ENCODE results near the gene ZBTB7C. TPM values are rescaled to one million over a fixed set of nuclear protein-coding genes. Genes with fewer than 3 reads are reported as not detected.

Gene ZBTB7C
- total RNA-seq, 1 donor from 2014 or later: 15.0 TPM

DNA sequence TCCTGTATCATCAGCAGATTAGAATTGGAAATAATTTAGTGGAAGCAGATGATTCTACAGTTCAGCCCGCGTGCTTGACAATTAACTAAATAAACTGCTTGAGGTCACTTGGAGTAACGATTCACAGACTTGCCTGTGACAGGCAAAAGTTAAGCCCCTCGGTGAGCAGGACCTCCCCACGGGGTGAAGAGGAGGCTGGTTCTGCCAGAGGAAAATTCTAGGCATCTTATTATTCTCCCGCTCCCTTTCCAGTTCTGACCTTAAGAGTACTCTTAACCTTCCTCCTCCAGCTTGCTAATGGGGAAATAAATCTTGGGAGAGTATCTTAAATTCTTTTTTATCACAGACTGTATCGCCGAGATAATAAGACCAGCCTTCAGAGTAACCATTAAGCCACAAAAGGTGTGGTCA, 309.0 kb downstream of the ZBTB7C start:
- no peaks in the 10 kb centered on the region for H3K4me1 ChIP-seq
- TF ChIP-seq, protein P1, sequence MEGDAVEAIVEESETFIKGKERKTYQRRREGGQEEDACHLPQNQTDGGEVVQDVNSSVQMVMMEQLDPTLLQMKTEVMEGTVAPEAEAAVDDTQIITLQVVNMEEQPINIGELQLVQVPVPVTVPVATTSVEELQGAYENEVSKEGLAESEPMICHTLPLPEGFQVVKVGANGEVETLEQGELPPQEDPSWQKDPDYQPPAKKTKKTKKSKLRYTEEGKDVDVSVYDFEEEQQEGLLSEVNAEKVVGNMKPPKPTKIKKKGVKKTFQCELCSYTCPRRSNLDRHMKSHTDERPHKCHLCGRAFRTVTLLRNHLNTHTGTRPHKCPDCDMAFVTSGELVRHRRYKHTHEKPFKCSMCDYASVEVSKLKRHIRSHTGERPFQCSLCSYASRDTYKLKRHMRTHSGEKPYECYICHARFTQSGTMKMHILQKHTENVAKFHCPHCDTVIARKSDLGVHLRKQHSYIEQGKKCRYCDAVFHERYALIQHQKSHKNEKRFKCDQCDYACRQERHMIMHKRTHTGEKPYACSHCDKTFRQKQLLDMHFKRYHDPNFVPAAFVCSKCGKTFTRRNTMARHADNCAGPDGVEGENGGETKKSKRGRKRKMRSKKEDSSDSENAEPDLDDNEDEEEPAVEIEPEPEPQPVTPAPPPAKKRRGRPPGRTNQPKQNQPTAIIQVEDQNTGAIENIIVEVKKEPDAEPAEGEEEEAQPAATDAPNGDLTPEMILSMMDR (IDR thresholded peaks at IDR 0.05): no peak
- no peaks in the 10 kb centered on the region for H3K9me3 ChIP-seq
- no peaks in the 10 kb centered on the region for H3K27me3 ChIP-seq (ENCODE audit: low read depth)
- H3K4me3 ChIP-seq: no peak overlapping the region
- DNase-seq (no peak), ATAC-seq (no peak)
- no peaks in the 10 kb centered on the region for H3K36me3 ChIP-seq
- intact Hi-C loops (cut with DNase I): no loop called here
- H3K27ac ChIP-seq: no peak overlapping the region

DNA sequence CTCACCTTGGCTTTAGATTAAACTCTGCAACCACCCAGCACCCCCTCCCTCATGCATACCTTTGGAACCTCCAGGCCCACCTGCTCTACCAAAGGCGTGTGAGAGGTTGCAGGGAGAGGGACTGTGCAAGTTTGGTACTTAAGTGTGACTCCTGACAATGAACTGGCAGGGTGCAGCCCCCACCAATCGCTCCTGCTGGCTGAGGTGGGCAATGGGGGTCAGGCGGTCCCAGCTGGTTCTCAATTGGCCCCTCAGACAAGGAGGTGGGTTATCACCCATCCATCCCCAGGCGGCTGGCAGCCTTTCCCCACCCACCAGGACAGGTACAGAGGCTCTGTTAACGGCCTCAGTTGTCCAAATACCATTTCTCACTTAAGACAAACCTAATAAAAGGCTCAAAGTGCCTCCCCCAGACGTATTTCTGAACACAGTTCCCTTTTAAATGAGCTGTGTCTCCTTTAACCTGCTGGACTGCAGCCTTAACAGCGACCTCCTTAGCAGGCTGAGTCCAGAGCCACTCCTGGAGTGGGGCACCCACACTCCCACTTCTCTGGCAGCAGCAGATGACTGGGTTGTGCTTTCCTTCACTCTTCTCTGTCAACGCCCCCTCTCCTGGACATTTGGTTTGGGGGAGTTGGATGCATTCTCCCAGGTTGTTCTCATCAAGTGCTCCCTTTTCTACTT, 309.6 kb downstream of the ZBTB7C start:
- Histone ChIP-seq H3K4me1 (no peaks in the 10 kb centered on the region), H3K27me3 (ENCODE audit: low read depth) (no peaks in the 10 kb centered on the region), H3K9me3 (no peaks in the 10 kb centered on the region), H3K27ac (no peak overlapping the region), H3K4me3 (no peak overlapping the region), H3K36me3 (no peaks in the 10 kb centered on the region)
- TF ChIP-seq, protein P1 (IDR thresholded peaks at IDR 0.05): no peak
- DNase-seq (no peak), ATAC-seq (no peak)
- intact Hi-C loops (cut with DNase I): no loop called here

DNA sequence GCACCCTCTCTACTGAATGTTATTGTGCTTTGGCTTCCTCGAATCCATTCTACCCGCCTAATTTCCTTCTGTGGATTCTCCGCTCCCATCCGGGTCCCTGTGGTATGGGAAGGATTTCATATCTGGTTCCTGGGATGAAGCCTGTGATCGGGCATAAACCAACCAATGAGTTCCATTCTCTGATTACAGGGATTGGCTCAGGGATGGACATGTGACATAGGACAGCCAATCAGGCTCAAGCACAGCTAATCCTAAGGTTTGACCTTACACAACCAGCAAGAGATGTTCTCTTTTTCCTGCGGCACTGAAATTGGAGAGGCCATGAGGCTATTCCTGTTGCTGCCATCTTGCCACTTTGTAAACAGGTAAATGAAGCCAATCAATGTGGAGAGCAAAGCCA, 310.6 kb downstream of the ZBTB7C start:
- no peak for ATAC-seq
- DNase-seq: no peak
- H3K4me3 ChIP-seq: no peak overlapping the region
- intact Hi-C loops (cut with DNase I): no loop called here
- H3K9me3 ChIP-seq: no peaks in the 10 kb centered on the region
- H3K27me3 ChIP-seq (ENCODE audit: low read depth): no peaks in the 10 kb centered on the region
- no peaks in the 10 kb centered on the region for H3K4me1 ChIP-seq
- TF ChIP-seq, protein P1 (IDR thresholded peaks at IDR 0.05): no peak
- H3K36me3 ChIP-seq: no peaks in the 10 kb centered on the region
- no peak overlapping the region for H3K27ac ChIP-seq

DNA sequence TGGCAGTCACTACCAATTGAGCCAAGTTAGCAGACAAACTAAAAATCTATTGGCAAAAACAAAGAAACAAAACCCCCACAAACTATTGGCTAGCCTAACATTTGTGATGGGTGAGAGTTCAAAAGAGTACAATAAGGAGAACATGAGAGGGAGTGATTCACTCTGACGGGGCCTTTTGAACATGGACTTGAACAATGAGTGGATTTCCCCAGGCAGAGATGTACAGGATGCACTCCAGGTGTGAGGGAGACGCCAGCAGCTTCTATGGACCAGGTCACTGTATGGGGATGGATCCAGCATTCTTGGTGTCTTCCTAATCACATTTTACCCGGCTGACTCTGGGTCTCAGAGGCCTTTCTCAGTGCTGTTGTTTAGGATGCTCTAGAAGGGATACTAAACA, 311.2 kb downstream of the ZBTB7C start:
- no peaks in the 10 kb centered on the region for H3K36me3 ChIP-seq
- no peak overlapping the region for H3K27ac ChIP-seq
- no peak for ATAC-seq
- H3K9me3 ChIP-seq: no peaks in the 10 kb centered on the region
- TF ChIP-seq, protein P1 (IDR thresholded peaks at IDR 0.05): no peak
- intact Hi-C loops (cut with DNase I): no loop called here
- H3K27me3 ChIP-seq (ENCODE audit: low read depth): no peaks in the 10 kb centered on the region
- H3K4me1 ChIP-seq: no peaks in the 10 kb centered on the region
- no peak for DNase-seq
- H3K4me3 ChIP-seq: no peak overlapping the region

DNA sequence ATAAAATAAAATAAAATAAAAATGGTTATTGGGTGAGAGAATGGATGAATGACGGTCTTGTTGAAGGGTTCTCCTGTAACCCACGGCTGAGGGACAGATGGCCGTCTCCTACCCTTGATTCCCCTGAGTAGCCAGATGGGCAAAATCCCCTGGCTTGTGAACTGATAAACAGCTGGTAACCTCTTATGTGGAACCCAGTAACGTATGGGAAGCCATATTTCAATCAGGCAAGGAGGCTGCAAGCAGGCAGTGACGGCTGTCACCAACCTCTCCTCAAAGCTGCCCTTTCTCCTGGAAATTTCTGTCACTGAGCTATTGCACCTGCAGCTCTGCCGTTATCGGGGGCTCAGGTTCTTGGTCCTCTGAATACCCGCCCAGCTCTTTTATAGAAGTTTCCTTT, 313.5 kb downstream of the ZBTB7C start:
- intact Hi-C loops (cut with DNase I): no loop called here
- DNase-seq (no peak), ATAC-seq (no peak)
- no peak overlapping the region for H3K4me3 ChIP-seq
- H3K27ac ChIP-seq: no peak overlapping the region
- H3K27me3 ChIP-seq (ENCODE audit: low read depth): no peaks in the 10 kb centered on the region
- TF ChIP-seq, protein P1 (IDR thresholded peaks at IDR 0.05): no peak
- no peaks in the 10 kb centered on the region for H3K9me3 ChIP-seq
- H3K36me3 ChIP-seq: no peaks in the 10 kb centered on the region
- no peaks in the 10 kb centered on the region for H3K4me1 ChIP-seq

Data from lower lobe of right lung (tissue), 2 donors.